GM18868 (cell line): ENCODE data around the gene DNAH8.

Source experiments
- ATAC-seq: cut with Tn5 transposase; IDR thresholded peaks from one replicate; pipeline ENCODE4 v1.9.1; 2021; ENCODE audit warnings: mild to moderate bottlenecking, moderate library complexity; ENCODE audit not compliant: unreplicated experiment

DNAH8 gene

DNA sequence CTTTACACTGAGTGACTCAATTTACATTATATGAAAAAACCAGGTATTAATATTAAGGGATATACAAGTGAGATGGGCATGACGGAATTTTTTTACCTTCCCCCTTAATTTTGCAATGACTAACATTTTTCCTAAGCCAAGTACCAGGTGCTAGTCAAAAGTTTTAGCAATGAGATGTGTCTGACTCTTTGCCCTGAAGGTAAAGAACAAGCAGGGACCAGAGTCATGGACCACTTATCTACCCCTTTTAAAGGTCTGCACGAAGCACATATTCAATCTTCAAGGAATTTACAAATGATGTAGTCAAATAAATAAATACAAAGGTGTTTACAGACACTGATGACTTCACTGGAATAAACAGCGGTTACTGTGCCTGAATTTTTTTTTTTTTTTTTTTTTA, 13.6 kb upstream of the DNAH8 start:
- ATAC-seq = no peak

GRCh38 chr6:38702558-38703397, 12.3 kb upstream of the DNAH8 start, which contains the start of gene GLO1:
Gene GLO1 (minus strand): TSS chr6:38703145. CDS start chr6:38703054, 91 bp downstream.
- ATAC-seq = peak; percentile 99

- ATAC-seq = no peak
These were observed 11.0 kb upstream of the DNAH8 start for GRCh38 chr6:38703949-38704590.

GRCh38 chr6:38705924-38706323, 9.2 kb upstream of the DNAH8 start:
- ATAC-seq = no peak

DNA sequence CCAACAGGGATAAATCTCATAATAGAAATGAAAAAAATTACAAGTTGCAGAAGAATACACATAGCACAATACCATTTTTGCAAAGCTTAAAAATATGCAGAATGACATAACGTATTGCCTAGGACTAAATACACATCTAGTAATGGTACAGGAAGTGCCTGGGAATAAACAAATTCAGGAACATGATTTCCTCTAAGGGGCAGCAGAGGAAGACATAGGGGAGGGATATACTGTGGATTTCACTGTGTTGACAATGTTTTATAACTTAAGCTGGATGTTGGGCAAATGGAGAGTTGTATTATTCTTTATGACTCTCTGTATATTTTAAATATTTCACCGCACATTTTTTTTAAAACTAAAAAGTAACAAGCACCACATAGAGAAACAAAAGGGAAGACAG, 6.6 kb upstream of the DNAH8 start:
- no peak for ATAC-seq

GRCh38 chr6:38713812-38714211, 1.3 kb upstream of the DNAH8 start:
- ATAC-seq = peak; percentile 82

GRCh38 chr6:38714239-38715015, 684 bp upstream of the DNAH8 start:
- no peak for ATAC-seq

- no peak for ATAC-seq
These were observed 1.7 kb downstream of the DNAH8 start for GRCh38 chr6:38716825-38717224.

DNA sequence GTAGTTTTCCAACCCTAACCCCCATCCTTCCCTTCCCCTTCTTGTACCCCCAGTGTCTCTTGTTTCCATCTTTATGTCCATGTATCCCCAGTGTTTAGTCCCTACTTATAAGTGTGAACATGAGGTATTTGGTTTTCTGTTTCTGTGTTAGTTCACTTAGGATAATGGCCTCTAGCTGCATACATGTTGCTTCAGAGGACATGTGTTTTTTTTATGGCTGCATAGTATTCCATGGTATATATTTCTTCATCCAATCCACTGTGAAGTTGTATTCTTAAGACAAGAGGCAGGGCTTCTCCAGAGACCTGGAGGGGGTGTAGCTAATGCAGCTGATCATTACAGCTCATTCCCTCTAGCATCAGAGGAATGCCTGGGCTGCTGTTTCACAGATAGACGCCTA, 4.2 kb downstream of the DNAH8 start:
- ATAC-seq = no peak

- ATAC-seq = no peak
These were observed 5.2 kb downstream of the DNAH8 start for GRCh38 chr6:38720295-38720694.

- no peak for ATAC-seq
These were observed 6.9 kb downstream of the DNAH8 start for GRCh38 chr6:38722038-38722437.

GRCh38 chr6:38722727-38723334, 7.7 kb downstream of the DNAH8 start:
- no peak for ATAC-seq

DNA sequence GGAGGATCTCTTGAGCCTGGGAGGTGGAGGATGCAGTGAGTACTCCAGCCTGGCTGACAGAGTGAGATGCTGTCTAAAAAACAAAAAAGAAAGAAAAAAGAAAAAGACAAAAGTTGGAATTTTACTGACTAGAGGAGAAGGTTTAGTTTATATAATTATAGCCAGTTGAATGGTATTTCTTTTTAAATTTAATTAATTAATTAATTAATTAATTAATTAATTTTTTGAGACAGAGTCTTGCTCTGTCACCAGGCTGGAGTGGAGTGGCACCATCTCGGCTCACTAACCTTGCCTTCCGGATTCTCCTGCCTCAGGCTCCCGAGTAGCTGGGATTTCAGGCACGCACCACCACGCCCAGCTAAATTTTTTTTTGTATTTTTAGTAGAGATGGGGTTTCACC, 8.7 kb downstream of the DNAH8 start:
- no peak for ATAC-seq

DNA sequence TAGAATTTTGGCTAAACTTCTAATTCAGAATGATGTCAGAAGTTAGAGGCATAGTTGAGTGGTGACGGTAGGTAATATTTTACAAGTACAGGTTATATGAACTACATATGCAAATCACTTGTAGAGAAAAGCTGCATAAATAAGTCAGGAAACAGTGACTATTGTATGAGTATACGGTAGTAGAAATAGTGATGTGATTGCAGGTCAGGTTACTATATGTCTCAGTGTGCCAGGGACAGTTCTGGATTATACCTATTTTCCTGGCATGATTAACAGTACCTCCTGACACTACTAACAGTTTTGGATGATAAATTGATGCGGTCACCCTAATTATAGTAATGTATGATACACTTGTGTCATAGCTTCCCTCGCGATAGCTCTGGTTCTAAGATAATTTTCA, 9.2 kb downstream of the DNAH8 start:
- ATAC-seq = no peak

- ATAC-seq = no peak
These were observed 10.5 kb downstream of the DNAH8 start for GRCh38 chr6:38725414-38726183.

DNA sequence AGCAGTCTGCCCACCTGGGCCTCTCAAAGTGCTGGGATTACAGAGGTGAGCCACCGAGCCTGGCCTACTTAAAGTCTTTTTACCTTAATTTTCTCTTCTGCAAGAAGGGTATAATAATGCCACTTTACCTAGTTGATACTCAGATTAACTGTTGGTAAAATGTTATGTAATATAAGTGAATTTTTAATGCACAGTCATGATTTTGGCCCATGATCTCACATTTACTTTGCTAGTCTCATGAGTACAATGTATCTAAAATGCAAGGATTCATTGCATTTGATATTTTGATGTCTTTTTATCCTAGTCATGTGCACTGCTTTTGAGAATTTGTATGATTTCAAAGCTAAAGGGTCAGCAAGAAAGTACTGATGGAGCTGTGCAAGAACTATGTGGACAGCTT, 13.1 kb downstream of the DNAH8 start:
- no peak for ATAC-seq

- ATAC-seq = no peak
These were observed 15.2 kb downstream of the DNAH8 start for GRCh38 chr6:38730140-38730862.

DNA sequence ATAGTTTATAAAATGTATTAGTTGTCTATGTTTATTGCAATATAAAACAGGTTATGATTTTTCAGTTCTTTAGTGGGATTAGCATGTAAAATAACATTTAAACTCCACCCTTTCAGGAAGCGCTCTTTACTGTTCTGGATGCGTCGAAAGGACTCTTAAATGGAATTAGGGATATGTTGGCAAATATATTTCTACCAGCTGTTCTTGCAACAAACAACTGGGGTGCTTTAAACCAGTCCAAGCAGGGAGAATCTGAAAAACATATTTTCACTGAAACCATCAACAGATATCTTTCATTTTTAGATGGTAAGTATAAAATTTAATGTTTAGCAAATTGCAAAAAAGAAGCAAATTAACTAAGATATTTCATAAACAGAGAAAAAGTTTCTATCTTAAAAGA, 21.8 kb downstream of the DNAH8 start:
- no peak for ATAC-seq

DNA sequence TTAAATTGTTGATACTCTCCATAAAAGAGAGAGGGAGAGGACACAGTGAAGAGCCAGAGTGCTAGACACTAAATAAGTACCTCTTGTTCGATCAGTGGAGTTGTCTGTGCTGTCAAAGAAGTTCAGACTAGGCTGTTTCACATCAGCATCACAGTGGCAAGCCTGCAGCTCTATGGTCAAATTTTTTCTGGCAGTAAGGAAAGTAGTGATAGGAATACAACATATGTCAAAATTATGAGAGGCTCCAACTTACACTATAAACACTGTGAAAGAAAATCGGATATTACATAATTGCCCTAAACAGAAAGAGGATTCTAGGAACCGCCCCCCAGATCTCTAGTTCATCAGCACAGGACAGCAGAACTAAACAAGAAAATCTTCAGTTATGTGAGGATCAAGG, 23.1 kb downstream of the DNAH8 start:
- no peak for ATAC-seq

GRCh38 chr6:38739532-38739931, 24.4 kb downstream of the DNAH8 start:
- no peak for ATAC-seq
